HepG2 (cell line): ENCODE results near the gene RBM19. TPM values are rescaled to one million over a fixed set of nuclear protein-coding genes. Genes with fewer than 3 reads are reported as not detected.

Experiments
- KAT7 ChIP-seq: IDR thresholded peaks from 2 replicates; pipeline ENCODE4 v1.6.1; 2018; ENCODE audit warnings: borderline replicate concordance, missing compliant biosample characterization
- KAT8 ChIP-seq: IDR thresholded peaks from 2 replicates; pipeline ENCODE4 v1.6.1; 2016; ENCODE audit warnings: missing genetic modification reagents, missing compliant biosample characterization
- RARA ChIP-seq: IDR thresholded peaks from 2 replicates; pipeline ENCODE4 v1.6.1; 2016; ENCODE audit warnings: missing genetic modification reagents, missing compliant biosample characterization
- RBFOX2 ChIP-seq: fragments of 200-400 bp; formaldehyde crosslinking; IDR thresholded peaks from 2 replicates; pipeline ENCODE4 v1.6.1; 2017; ENCODE audit warnings: low read depth, mild to moderate bottlenecking, low read length
- ZBTB1 ChIP-seq: sonication (generic); formaldehyde crosslinking; IDR thresholded peaks from 2 replicates; pipeline ENCODE4 v1.4.0; 2020; ENCODE audit warnings: missing genetic modification reagents, borderline replicate concordance
- ZNF441 ChIP-seq: sonication (generic); formaldehyde crosslinking; IDR thresholded peaks from 2 replicates; pipeline ENCODE4 v1.7.0; 2021; ENCODE audit warnings: missing genetic modification reagents, borderline replicate concordance
- ZNF496 ChIP-seq: sonication (generic); formaldehyde crosslinking; IDR thresholded peaks from 2 replicates; pipeline ENCODE4 v1.8.1; 2023; ENCODE audit warnings: mild to moderate bottlenecking, moderate library complexity, missing genetic modification reagents; ENCODE audit not compliant: insufficient replicate concordance
- polyA plus RNA-seq, 8 experiments: library from polyadenylated mRNA; depleted of rRNA in 3 of 8; stranded (reverse) in 7 of 8; unstranded in 1 of 8; fragments of >200 nt; fragmentation: Illumina TruSeq in 4 of 8; extraction: Trizol in 4 of 8; gene quantifications; 2 replicates each; pipeline versions ENCODE4 v1.2.1 to v1.2.3, GENCODE V29; 2011 to 2016; ENCODE audit warnings: low read depth in 4 of 8, missing spikeins in 1 of 8, mixed read lengths in 1 of 8; ENCODE audit not compliant: insufficient read depth in 1 of 8
- total RNA-seq, 5 experiments: library from RNA; depleted of rRNA; stranded (reverse); fragments of >200 nt; fragmentation: Illumina TruSeq; extraction: Trizol; gene quantifications; 2 replicates each; pipeline ENCODE4 v1.2.3, GENCODE V29; 2016; ENCODE audit warnings: low read depth in 1 of 5
- TF ChIP-seq, protein P1 (sequence below): conservative IDR thresholded peaks from 2 replicates; pipeline ENCODE4 v1.6.1; 2018; ENCODE audit warnings: missing genetic modification reagents
- TF ChIP-seq, protein P2 (sequence below): sonication (generic); formaldehyde crosslinking; IDR thresholded peaks from 2 replicates; pipeline ENCODE4 v1.8.1; 2022; ENCODE audit warnings: low read depth, mild to moderate bottlenecking, missing genetic modification reagents

RBM19 gene
- total and polyA plus RNA-seq, 2 of the 13 experiments (the other 11 are each of a cell fraction or from before 2014, with no cell fraction given): 19.3 to 32.2 TPM

DNA sequence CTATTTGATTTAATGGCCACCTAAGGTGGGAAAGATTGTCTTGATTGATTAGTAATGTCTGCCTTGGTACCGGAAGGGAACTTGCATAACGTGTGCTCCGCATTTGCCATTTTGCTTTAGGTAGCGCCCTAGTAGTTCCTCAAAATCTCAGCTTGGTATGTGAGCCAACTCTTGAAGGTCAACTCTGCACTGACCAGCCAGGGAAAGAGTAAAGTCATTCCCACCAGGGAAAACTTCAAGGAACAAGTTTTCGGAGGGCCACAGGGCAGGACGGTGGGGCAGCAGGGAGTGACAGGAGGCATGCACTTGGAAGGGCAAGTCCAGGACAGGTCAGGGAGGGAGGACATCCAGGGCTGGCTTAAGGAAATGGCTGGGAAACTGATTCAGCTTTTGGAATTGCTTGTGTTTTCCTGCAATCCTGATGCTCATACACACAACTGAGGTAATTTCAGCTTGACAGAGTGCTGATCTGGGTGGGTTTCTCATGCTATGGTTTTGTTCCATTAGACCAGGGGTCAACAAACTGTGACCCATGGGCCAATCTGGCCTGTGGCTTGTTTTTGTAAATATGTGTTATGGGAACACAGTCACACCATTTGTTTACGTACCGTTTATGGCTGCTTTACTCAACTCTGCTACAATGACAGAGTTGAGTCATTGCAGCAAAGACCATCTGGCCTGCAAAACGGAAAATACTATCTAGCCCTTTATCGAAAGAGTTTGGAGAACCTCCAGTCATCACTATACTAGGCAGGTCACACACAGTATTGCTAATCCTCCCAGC lies 184.5 kb downstream of the RBM19 start (continued):
- TF ChIP-seq RARA (CRISPR knock-in tag): peak; percentile 38; the same call in 1 of the 2 replicates
- peak; percentile 73 for TF ChIP-seq KAT8 (CRISPR knock-in tag)
- TF ChIP-seq, protein P1, sequence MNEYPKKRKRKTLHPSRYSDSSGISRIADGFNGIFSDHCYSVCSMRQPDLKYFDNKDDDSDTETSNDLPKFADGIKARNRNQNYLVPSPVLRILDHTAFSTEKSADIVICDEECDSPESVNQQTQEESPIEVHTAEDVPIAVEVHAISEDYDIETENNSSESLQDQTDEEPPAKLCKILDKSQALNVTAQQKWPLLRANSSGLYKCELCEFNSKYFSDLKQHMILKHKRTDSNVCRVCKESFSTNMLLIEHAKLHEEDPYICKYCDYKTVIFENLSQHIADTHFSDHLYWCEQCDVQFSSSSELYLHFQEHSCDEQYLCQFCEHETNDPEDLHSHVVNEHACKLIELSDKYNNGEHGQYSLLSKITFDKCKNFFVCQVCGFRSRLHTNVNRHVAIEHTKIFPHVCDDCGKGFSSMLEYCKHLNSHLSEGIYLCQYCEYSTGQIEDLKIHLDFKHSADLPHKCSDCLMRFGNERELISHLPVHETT: no peak
- TF ChIP-seq ZNF441: no peak
- TF ChIP-seq ZBTB1 (CRISPR knock-in tag): no peak
- TF ChIP-seq, protein P2, sequence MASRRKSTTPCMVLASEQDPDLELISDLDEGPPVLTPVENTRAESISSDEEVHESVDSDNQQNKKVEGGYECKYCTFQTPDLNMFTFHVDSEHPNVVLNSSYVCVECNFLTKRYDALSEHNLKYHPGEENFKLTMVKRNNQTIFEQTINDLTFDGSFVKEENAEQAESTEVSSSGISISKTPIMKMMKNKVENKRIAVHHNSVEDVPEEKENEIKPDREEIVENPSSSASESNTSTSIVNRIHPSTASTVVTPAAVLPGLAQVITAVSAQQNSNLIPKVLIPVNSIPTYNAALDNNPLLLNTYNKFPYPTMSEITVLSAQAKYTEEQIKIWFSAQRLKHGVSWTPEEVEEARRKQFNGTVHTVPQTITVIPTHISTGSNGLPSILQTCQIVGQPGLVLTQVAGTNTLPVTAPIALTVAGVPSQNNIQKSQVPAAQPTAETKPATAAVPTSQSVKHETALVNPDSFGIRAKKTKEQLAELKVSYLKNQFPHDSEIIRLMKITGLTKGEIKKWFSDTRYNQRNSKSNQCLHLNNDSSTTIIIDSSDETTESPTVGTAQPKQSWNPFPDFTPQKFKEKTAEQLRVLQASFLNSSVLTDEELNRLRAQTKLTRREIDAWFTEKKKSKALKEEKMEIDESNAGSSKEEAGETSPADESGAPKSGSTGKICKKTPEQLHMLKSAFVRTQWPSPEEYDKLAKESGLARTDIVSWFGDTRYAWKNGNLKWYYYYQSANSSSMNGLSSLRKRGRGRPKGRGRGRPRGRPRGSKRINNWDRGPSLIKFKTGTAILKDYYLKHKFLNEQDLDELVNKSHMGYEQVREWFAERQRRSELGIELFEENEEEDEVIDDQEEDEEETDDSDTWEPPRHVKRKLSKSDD (CRISPR knock-in tag): no peak
- TF ChIP-seq ZNF496 (CRISPR knock-in tag): no peak
- no peak for TF ChIP-seq RBFOX2
- TF ChIP-seq KAT7 (CRISPR knock-in tag): 0 out of 2 replicates have a peak, but pooled peaks have one; percentile 59
